Esophagus muscularis mucosa (tissue), 4 donors: ENCODE data around the gene RP9. TPM values are rescaled to one million over a fixed set of nuclear protein-coding genes. Genes with fewer than 3 reads are reported as not detected.

ENCODE experiments used
- DNase-seq: peaks from one replicate; pipeline ENCODE4 v3.0.0-alpha.2; 2017; ENCODE audit errors: extremely low spot score
- H3K27ac ChIP-seq, 4 donors: fragments of 200-600 bp; sonication (generic); replicated peaks in 1 of 4; 1 replicate in 3 of 4; 2 replicates in 1 of 4; pipeline ENCODE4 v1.5.1; 2016 to 2019; ENCODE audit warnings: mild to moderate bottlenecking in 1 of 4
- H3K27me3 ChIP-seq, 4 donors: fragments of 200-600 bp; sonication (generic); one replicate each; pipeline versions ENCODE4 v1.5.1 to v1.6.0; 2016 to 2019
- H3K36me3 ChIP-seq, 4 donors: fragments of 200-600 bp; sonication (generic); one replicate each; pipeline ENCODE4 v1.5.1; 2016 to 2019
- H3K4me1 ChIP-seq, 4 donors: fragments of 200-600 bp; sonication (generic); one replicate each; pipeline ENCODE4 v1.5.1; 2016 to 2019
- H3K4me3 ChIP-seq, 4 donors: fragments of 200-600 bp; sonication (generic); 1 replicate in 2 of 4; 2 replicates in 2 of 4; pipeline ENCODE4 v1.5.1; 2016 to 2019; ENCODE audit warnings: mild to moderate bottlenecking in 4 of 4, moderate library complexity in 1 of 4
- H3K9me3 ChIP-seq, 4 donors: fragments of 200-600 bp; sonication (generic); 1 replicate in 3 of 4; 2 replicates in 1 of 4; pipeline ENCODE4 v1.5.1; 2016 to 2019
- EP300 ChIP-seq: sonication (generic); formaldehyde crosslinking; IDR thresholded peaks from one replicate; pipeline ENCODE4 v1.6.1; 2017; ENCODE audit warnings: antibody characterized with exemption
- POLR2A ChIP-seq: fragments of 450-650 bp; IDR thresholded peaks from one replicate; pipeline ENCODE4 v1.6.1; 2017; ENCODE audit warnings: antibody characterized with exemption, moderate library complexity, mild to moderate bottlenecking, low read depth
- POLR2AphosphoS5 ChIP-seq, 2 donors: sonication (generic); formaldehyde crosslinking; IDR thresholded peaks; one replicate each; pipeline ENCODE4 v1.6.1; 2017; ENCODE audit warnings: antibody characterized with exemption in 2 of 2
- WGBS: methylation state at CpG from one replicate; pipeline ENCODE4 v1.1.5; 2018; 5-methylcytosine and 5-hydroxymethylcytosine counted together
- intact Hi-C: fragments of 100-400 bp; cut with DNase I; formaldehyde crosslinking; loops from one replicate; pipeline ENCODE4 v1.15.1; 2023
- total RNA-seq, 4 donors: library from RNA; depleted of rRNA; stranded (reverse); fragments of >200 nt; gene quantifications; one replicate each; pipeline versions ENCODE4 v1.1.0 to v1.2.1, GENCODE V29; 2016
- TF ChIP-seq, protein P1 (sequence below), 3 experiments: fragments of 200-600 bp in 2 of 3; fragments of 450-650 bp in 1 of 3; sonication (generic) in 2 of 3; IDR thresholded peaks; one replicate each; pipeline ENCODE4 v1.5.1; 2017 to 2019; ENCODE audit warnings: antibody characterized with exemption in 3 of 3, mild to moderate bottlenecking in 2 of 3, moderate library complexity in 1 of 3

Gene RP9
- total RNA-seq, 4 donors from 2014 or later, result 7.6 to 11.5 (median 10.1) TPM

DNA sequence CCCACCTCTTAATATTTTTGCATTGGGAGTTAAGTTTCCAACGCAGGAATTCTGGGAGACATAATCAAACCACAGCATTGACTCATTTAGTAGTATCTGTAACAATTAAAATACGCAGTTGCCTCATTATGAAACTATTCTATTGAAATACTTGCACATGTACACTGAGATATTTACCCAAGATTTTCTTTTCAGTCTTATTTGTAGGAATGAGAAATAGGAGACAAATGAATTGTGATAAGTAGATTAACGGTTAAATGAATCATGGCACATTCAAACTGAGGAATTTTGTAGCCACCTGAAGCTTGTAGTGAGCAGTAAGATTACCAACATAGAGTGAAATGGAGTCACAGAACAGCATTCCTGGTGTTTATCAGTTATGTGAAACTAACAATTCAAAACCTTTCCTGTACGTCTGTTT, 18.1 kb downstream of the RP9 start:
- 90% methylated on average over 4 of the region's 4 CpGs for WGBS

DNA sequence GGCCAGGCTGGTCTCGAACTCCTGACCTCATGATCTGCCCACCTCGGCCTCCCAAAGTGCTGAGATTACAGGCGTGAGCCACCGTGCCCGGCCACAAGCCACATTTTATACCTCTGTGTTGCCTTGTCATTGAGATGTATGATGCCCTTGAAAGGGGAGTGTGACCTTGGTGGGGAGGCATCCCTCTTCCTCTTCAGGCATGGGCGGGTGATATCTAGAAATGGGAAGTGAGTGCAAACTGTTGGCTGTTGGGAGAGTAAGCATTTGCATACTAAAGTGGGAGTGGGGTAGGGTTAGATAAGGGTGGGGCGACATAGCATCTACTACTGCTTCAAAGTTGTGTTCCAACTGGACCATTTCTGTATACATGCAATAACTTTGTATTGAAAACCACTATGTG, 20.1 kb downstream of the RP9 start:
- 100% methylated on average over 4 of the region's 7 CpGs for WGBS
- Histone ChIP-seq H3K36me3 (peaks cover 5 to 13% (median 10%) of the 10 kb centered on the region in 4 donors), H3K4me1 (peaks cover 0 to 4% (median 0%) of the 10 kb centered on the region in 4 donors), H3K27me3 (no peaks in the 10 kb centered on the region), H3K4me3 (no peak overlapping the region), H3K27ac (no peak overlapping the region), H3K9me3 (no peaks in the 10 kb centered on the region)
- intact Hi-C loops, result no loop called here
- TF ChIP-seq, protein P1, sequence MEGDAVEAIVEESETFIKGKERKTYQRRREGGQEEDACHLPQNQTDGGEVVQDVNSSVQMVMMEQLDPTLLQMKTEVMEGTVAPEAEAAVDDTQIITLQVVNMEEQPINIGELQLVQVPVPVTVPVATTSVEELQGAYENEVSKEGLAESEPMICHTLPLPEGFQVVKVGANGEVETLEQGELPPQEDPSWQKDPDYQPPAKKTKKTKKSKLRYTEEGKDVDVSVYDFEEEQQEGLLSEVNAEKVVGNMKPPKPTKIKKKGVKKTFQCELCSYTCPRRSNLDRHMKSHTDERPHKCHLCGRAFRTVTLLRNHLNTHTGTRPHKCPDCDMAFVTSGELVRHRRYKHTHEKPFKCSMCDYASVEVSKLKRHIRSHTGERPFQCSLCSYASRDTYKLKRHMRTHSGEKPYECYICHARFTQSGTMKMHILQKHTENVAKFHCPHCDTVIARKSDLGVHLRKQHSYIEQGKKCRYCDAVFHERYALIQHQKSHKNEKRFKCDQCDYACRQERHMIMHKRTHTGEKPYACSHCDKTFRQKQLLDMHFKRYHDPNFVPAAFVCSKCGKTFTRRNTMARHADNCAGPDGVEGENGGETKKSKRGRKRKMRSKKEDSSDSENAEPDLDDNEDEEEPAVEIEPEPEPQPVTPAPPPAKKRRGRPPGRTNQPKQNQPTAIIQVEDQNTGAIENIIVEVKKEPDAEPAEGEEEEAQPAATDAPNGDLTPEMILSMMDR (IDR thresholded peaks at IDR 0.05), result no peak
- TF ChIP-seq POLR2AphosphoS5 (IDR thresholded peaks at IDR 0.05) (no peak), POLR2A (no peak), EP300 (no peak)
- no peak for DNase-seq

More for the DNA sequence above, 18.1 kb downstream of the RP9 start:
- DNase-seq, result no peak
- Histone ChIP-seq H3K9me3 (no peaks in the 10 kb centered on the region), H3K4me1 (peaks cover 0 to 4% (median 0%) of the 10 kb centered on the region in 4 donors), H3K27me3 (no peaks in the 10 kb centered on the region), H3K4me3 (no peak overlapping the region), H3K36me3 (peaks cover 22 to 33% (median 28%) of the 10 kb centered on the region in 4 donors), H3K27ac (no peak overlapping the region)
- intact Hi-C loops, result no loop called here
- TF ChIP-seq, protein P1 (IDR thresholded peaks at IDR 0.05), result no peak
- TF ChIP-seq EP300 (no peak), POLR2AphosphoS5 (IDR thresholded peaks at IDR 0.05) (no peak), POLR2A (no peak)

DNA sequence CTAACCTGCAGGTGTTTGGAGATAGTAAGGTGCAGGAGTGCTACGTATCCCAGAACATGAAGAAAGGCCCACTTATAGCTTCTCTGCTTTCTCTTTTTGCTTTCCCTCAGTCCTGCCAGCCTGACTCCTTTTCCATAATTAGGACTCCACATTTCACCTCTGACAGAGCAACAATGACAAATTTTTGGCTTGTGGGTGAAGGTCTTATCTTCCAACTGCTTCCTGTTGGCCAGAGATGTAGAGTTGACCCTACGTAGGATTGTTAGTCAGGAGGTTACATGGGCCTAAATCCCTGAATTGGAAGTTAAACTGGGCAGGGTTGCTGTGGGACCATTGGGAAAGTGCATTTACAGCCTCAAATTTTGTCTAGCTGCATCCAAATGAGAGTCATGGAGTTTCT, 21.3 kb downstream of the RP9 start:
- no peak overlapping the region for H3K27ac ChIP-seq
- DNase-seq, result no peak
- H3K4me3 ChIP-seq, result no peak overlapping the region
- H3K9me3 ChIP-seq, result no peaks in the 10 kb centered on the region
- H3K36me3 ChIP-seq, result peaks cover 0 to under 1% (median 0%) of the 10 kb centered on the region in 4 donors
- intact Hi-C loops, result no loop called here
- H3K27me3 ChIP-seq, result no peaks in the 10 kb centered on the region
- TF ChIP-seq POLR2AphosphoS5 (IDR thresholded peaks at IDR 0.05) (no peak), POLR2A (no peak)
- TF ChIP-seq, protein P1 (IDR thresholded peaks at IDR 0.05), result no peak
- 96% methylated on average over 2 of the region's 2 CpGs for WGBS
- peaks cover 0 to 4% (median 0%) of the 10 kb centered on the region in 4 donors for H3K4me1 ChIP-seq

DNA sequence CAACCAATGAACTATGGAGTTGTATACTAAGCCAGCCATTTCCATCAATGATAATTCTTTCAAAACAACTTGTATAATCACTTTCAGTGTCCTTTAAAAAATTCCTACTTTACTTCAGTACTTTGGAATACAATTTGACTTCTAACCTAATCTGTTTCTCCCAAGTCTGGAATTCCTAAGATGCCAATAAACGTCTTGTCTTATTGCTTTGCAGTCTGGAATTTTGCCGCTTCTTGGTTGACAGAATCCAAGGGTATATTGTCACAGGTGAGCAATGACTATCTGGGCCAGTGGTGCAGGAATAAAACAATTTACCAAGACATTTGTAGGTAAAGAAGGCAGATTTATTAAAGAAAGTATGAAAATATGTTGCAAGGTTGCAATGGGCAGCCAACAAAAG, 21.8 kb downstream of the RP9 start:
- TF ChIP-seq POLR2A, result no peak
- TF ChIP-seq, protein P1 (IDR thresholded peaks at IDR 0.05), result no peak
- no peak for TF ChIP-seq EP300
- no peak for TF ChIP-seq POLR2AphosphoS5 (IDR thresholded peaks at IDR 0.05)
- WGBS, result 25% methylated on average over 2 of the region's 2 CpGs
- Histone ChIP-seq H3K4me3 (no peak overlapping the region), H3K4me1 (peaks cover 0 to 4% (median 0%) of the 10 kb centered on the region in 4 donors), H3K27ac (no peak overlapping the region), H3K27me3 (no peaks in the 10 kb centered on the region), H3K36me3 (no peaks in the 10 kb centered on the region), H3K9me3 (no peaks in the 10 kb centered on the region)
- intact Hi-C loops, result no loop called here
- no peak for DNase-seq
